PC-3 (cell line): ENCODE data around the gene KRTAP11-1. TPM values are rescaled to one million over a fixed set of nuclear protein-coding genes. Genes with fewer than 3 reads are reported as not detected.

Experiments
- ATAC-seq: fragments of 200-7000 bp; cut with Tn5 transposase; 2 replicates; pipeline ENCODE4 v1.9.1; 2020; ENCODE audit warnings: mild to moderate bottlenecking, moderate library complexity
- BruUV-seq: library from RNA; stranded (reverse); fragments of 400-500 nt; replicated peaks from 2 replicates; lab custom pipeline; 2021; lab: Mats Ljungman, UMichigan
- CTCF ChIA-PET: fragments of 300-600 bp; sonication (Branson Sonifier 250); formaldehyde crosslinking; loops from one replicate; lab custom pipeline; 2022; ENCODE audit warnings: antibody characterized with exemption; lab: Charles Lee
- POLR2A ChIA-PET: fragments of 300-600 bp; sonication (Branson Sonifier 250); formaldehyde crosslinking; loops from one replicate; lab custom pipeline; 2022; ENCODE audit warnings: antibody characterized with exemption; ENCODE audit not compliant: unreplicated experiment; lab: Charles Lee
- DNase-seq: peaks from one replicate; pipeline ENCODE4 v3.0.0-alpha.2; 2015
- H2AFZ ChIP-seq: fragments of 300-600 bp; sonication (generic); 2 replicates; pipeline ENCODE4 v1.6.0; 2016; ENCODE audit warnings: antibody characterized with exemption, low read length
- H3F3A ChIP-seq: fragments of 300-600 bp; sonication (generic); one replicate; pipeline ENCODE4 v1.6.0; 2017; ENCODE audit warnings: antibody characterized with exemption, low read length, control low read depth, mild to moderate bottlenecking; ENCODE audit not compliant: unreplicated experiment
- H3K27ac ChIP-seq: fragments of 300-600 bp; sonication (generic); 2 replicates; pipeline ENCODE4 v1.5.1; 2016; ENCODE audit warnings: mild to moderate bottlenecking, low read length
- H3K27me3 ChIP-seq: fragments of 300-600 bp; sonication (generic); 2 replicates; pipeline ENCODE4 v1.6.1; 2016; ENCODE audit warnings: low read length, mixed read lengths
- H3K36me3 ChIP-seq: fragments of 300-600 bp; sonication (generic); 2 replicates; pipeline ENCODE4 v1.6.1; 2016; ENCODE audit warnings: low read depth, mixed run types, low read length, mixed read lengths
- H3K4me1 ChIP-seq: fragments of 300-600 bp; sonication (generic); 2 replicates; pipeline ENCODE4 v1.5.1; 2016; ENCODE audit warnings: low read length; ENCODE audit not compliant: insufficient read depth
- H3K4me2 ChIP-seq: fragments of 300-600 bp; sonication (generic); 2 replicates; pipeline ENCODE4 v1.6.0; 2016; ENCODE audit warnings: low read length
- H3K4me3 ChIP-seq: fragments of 300-600 bp; sonication (generic); 2 replicates; pipeline ENCODE4 v1.5.1; 2016; ENCODE audit warnings: mild to moderate bottlenecking, low read length, mixed read lengths
- H3K79me2 ChIP-seq: fragments of 300-600 bp; sonication (generic); 2 replicates; pipeline ENCODE4 v1.6.1; 2017; ENCODE audit warnings: low read length, mixed read lengths
- H3K9ac ChIP-seq: fragments of 300-600 bp; sonication (generic); 2 replicates; pipeline ENCODE4 v1.6.0; 2016; ENCODE audit warnings: mild to moderate bottlenecking, low read length
- H3K9me2 ChIP-seq: fragments of 300-600 bp; sonication (generic); replicated peaks from 2 replicates; pipeline ENCODE4 v1.6.1; 2016; ENCODE audit warnings: mixed run types, low read length, mixed read lengths
- H3K9me3 ChIP-seq: fragments of 300-600 bp; sonication (generic); 2 replicates; pipeline ENCODE4 v1.6.1; 2016; ENCODE audit warnings: low read length, mixed read lengths
- H4K20me1 ChIP-seq: fragments of 300-600 bp; sonication (generic); 2 replicates; pipeline ENCODE4 v1.6.1; 2016; ENCODE audit warnings: low read length, mixed read lengths
- EZH2 ChIP-seq: fragments of 300-600 bp; sonication (generic); IDR thresholded peaks from one replicate; pipeline ENCODE4 v1.6.1; 2017; ENCODE audit warnings: antibody characterized with exemption, mild to moderate bottlenecking, low read length; ENCODE audit not compliant: unreplicated experiment
- EZH2phosphoT487 ChIP-seq: fragments of 300-600 bp; sonication (generic); IDR thresholded peaks from 2 replicates; pipeline ENCODE4 v1.6.1; 2018; ENCODE audit warnings: mild to moderate bottlenecking, antibody characterized with exemption, low read length, borderline replicate concordance
- intact Hi-C: fragments of 100-400 bp; cut with micrococcal nuclease; formaldehyde crosslinking; loops from 2 replicates; pipeline ENCODE4 v1.9.0; 2023
- total RNA-seq: library from RNA; depleted of rRNA; stranded (reverse); fragments of >200 nt; gene quantifications from 2 replicates; pipeline ENCODE4 v1.2.3, GENCODE V29; 2014
- TF ChIP-seq, protein P1 (sequence below): fragments of 300-600 bp; sonication (generic); conservative IDR thresholded peaks from 2 replicates; pipeline ENCODE4 v1.5.1; 2017; ENCODE audit warnings: antibody characterized with exemption, low read depth, mild to moderate bottlenecking, low read length

KRTAP11-1 gene
- total RNA-seq, 1 experiment from 2014 or later = not detected

DNA sequence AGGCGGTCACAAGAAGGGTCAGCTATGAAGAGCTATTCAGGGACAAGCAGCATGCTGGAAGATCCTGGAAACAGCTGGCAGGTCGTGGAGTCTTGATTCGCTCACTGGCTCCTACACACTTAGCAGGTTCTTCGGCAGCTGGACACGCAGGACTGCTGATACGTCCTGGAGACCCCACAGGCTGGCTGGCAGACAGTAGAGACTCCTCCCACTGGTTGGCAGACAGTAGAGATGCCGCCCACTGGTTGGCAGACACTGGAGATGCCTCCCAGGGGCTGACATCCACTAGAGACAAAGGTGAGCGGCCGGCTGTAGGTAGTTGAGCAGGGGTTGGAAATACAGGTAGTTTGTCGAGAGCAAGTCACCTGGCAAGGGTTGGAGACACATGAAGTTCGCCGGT, 466 bp downstream of the KRTAP11-1 start:
- ChIA-PET CTCF (no interaction called here), POLR2A (no interaction called here)
- Histone ChIP-seq H3F3A (no peaks in the 10 kb centered on the region), H2AFZ (no peak overlapping the region), H3K4me2 (no peak overlapping the region), H3K9ac (no peak overlapping the region), H3K4me1 (no peaks in the 10 kb centered on the region), H3K9me3 (no peaks in the 10 kb centered on the region), H3K79me2 (no peaks in the 10 kb centered on the region), H3K27me3 (peaks cover 56% of the 10 kb centered on the region), H3K4me3 (no peak overlapping the region), H3K27ac (no peak overlapping the region), H3K36me3 (no peaks in the 10 kb centered on the region), H3K9me2 (no peaks in the 10 kb centered on the region), H4K20me1 (no peaks in the 10 kb centered on the region)
- intact Hi-C loops = no loop called here
- DNase-seq (no peak), ATAC-seq (no peak)
- no peak for TF ChIP-seq EZH2phosphoT487
- TF ChIP-seq, protein P1, sequence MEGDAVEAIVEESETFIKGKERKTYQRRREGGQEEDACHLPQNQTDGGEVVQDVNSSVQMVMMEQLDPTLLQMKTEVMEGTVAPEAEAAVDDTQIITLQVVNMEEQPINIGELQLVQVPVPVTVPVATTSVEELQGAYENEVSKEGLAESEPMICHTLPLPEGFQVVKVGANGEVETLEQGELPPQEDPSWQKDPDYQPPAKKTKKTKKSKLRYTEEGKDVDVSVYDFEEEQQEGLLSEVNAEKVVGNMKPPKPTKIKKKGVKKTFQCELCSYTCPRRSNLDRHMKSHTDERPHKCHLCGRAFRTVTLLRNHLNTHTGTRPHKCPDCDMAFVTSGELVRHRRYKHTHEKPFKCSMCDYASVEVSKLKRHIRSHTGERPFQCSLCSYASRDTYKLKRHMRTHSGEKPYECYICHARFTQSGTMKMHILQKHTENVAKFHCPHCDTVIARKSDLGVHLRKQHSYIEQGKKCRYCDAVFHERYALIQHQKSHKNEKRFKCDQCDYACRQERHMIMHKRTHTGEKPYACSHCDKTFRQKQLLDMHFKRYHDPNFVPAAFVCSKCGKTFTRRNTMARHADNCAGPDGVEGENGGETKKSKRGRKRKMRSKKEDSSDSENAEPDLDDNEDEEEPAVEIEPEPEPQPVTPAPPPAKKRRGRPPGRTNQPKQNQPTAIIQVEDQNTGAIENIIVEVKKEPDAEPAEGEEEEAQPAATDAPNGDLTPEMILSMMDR = no peak
- no peak for TF ChIP-seq EZH2
- BruUV-seq = no TSS peak

DNA sequence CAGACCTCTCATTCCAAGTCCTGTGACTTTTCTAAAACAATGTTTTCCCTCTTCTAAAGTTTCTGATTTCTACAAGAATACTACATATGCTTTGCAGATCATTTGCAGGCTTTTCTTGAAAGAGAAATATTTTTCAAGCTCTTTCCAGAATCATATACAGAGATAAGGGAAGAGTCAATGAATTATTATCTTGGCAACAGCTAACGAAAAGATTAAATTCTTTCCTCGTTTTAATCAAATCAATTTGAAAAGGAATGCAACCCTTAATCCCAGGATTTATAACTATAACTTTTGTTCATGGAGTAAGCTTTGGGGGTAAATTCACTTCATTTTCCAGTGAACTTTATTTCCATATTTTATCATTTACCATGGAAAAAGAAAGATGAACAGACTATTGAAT, 6.9 kb downstream of the KRTAP11-1 start:
- Histone ChIP-seq H3K27ac (no peak overlapping the region), H3K27me3 (peaks cover 31% of the 10 kb centered on the region), H3K36me3 (no peaks in the 10 kb centered on the region), H4K20me1 (no peaks in the 10 kb centered on the region), H3K9me3 (no peaks in the 10 kb centered on the region), H3K79me2 (no peaks in the 10 kb centered on the region), H2AFZ (no peak overlapping the region), H3K4me1 (no peaks in the 10 kb centered on the region), H3K9me2 (no peaks in the 10 kb centered on the region), H3K4me3 (no peak overlapping the region), H3K4me2 (no peak overlapping the region), H3K9ac (no peak overlapping the region), H3F3A (no peaks in the 10 kb centered on the region)
- TF ChIP-seq, protein P1 = no peak
- TF ChIP-seq EZH2 (no peak), EZH2phosphoT487 (no peak)
- DNase-seq (no peak), ATAC-seq (no peak)
- CTCF ChIA-PET = no interaction called here
- no TSS peak for BruUV-seq
- POLR2A ChIA-PET = no interaction called here
- intact Hi-C loops = no loop called here

DNA sequence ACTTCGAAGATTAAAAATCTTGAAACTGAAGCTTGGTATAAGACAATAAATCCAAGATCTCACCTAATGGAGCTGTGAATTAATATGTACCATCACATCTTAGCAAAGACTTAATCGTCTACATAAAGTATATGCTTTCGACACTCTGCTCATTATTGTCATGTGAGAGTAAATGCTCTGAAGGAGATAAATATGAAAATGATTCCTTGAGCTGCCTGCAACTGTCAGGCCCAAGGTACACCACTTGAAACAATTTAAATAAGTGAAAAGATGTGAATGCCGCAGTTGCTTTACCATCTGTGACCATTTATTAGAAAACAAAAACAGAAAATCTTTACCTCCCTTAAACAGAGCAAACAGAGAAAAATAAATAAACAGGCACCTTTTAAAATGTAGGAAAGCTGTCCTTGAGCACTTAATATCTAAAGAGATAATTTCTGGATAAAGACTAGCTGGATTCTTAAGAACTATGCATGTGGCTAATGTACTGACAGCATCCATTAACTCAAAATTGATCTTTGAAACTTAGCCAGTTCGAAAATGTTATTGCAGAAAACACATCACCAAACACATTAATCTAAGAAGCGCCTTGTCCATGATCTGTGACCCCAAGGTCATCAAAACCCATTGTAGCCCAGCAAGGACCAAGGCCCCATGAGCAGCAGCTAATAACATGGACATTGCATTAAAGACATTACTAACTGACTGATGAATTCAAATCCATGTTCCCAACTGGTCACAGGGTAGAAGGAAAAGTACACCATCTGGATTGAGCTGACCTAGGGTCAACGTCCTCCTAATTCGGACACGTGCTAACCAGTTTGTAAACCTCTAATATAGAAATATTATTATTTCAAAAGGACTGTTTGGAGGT, 33.5 kb downstream of the KRTAP11-1 start:
- BruUV-seq = no TSS peak
- H3K27ac ChIP-seq = no peak overlapping the region
- TF ChIP-seq EZH2 (no peak), EZH2phosphoT487 (no peak)
- TF ChIP-seq, protein P1 = no peak
- no peaks in the 10 kb centered on the region for H3K36me3 ChIP-seq
- no peak overlapping the region for H3K9ac ChIP-seq
- H3K79me2 ChIP-seq = no peaks in the 10 kb centered on the region
- H3K27me3 ChIP-seq = peaks cover 37% of the 10 kb centered on the region; the same call in 1 of the 2 replicates
- no peak overlapping the region for H3K4me2 ChIP-seq
- H2AFZ ChIP-seq = no peak overlapping the region
- no peak overlapping the region for H3K4me3 ChIP-seq
- DNase-seq (no peak), ATAC-seq (no peak)
- H3K4me1 ChIP-seq = no peaks in the 10 kb centered on the region
- H3K9me3 ChIP-seq = no peaks in the 10 kb centered on the region
- H3K9me2 ChIP-seq = no peaks in the 10 kb centered on the region
- intact Hi-C loops = no loop called here
- ChIA-PET CTCF (no interaction called here), POLR2A (no interaction called here)
- H4K20me1 ChIP-seq = no peaks in the 10 kb centered on the region
- H3F3A ChIP-seq = no peaks in the 10 kb centered on the region
